NCI-H82 (cell line): ENCODE measurements around the gene SLC2A10.
A peak's percentile ranks its signal among the peaks of the same experiment; 100 is the strongest.

Experiments
- DNase-seq: peaks from one replicate; lab custom pipeline; 2025; lab: John Stamatoyannopoulos, UW

SLC2A10 gene

DNA sequence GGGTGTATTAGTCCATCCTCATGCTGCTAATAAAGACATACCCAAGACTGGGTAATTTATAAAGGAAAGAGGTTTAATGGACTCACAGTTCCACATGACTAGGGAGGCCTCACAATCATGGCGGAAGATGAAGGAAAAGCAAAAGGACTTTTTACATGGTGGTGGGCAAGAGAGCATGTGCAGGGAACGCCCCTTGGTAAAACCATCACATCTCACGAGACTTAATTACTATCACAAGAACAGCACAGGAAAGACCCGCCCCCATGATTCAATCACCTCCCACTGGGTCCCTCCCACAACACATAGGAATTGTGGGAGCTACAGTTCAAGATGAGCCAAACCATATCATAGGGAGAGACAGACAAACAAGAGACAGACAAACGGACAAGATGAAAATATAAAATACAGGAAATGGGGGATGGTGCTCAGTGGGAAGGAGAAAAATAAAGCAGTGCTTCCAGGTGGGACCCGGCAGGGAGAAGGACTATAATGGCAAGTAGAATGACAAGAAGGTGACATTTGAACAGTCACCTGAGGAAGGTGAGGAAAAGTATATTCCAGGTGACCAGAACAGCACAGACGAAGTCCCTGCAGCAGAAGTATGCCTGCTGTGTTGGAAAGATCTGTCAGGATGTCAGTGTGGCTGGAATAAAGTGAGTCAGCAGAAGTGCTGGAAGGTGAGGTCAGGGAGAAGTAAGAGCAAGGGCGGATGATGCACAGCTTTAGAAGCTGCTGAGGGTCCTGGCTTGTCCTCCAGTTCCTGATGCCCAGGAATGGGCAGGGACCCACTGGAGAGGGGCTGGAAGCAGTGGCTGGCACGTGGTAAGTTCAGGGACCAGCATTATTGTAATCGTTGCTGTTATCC lies 61.1 kb downstream of the SLC2A10 start:
- DNase-seq: no peak

DNA sequence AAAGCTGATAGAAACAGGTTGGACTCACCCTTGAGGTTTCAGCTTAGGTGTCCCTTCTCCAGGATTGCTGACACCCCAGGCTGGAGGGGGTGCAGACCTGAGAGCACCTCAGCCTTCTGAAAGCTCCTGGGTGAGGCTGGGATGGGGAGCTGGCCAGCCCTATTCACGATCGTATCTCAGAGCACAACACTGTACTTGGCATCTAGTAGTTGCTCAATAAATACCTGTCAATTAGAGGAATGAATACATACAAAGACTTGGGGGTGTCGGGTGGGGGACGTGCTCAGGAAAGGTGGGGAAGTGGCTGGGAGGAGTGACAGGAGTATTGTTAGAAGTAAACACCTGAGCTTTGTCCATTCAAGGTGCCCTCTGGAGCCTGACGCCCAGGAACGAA lies 61.7 kb downstream of the SLC2A10 start:
- DNase-seq: no peak

DNA sequence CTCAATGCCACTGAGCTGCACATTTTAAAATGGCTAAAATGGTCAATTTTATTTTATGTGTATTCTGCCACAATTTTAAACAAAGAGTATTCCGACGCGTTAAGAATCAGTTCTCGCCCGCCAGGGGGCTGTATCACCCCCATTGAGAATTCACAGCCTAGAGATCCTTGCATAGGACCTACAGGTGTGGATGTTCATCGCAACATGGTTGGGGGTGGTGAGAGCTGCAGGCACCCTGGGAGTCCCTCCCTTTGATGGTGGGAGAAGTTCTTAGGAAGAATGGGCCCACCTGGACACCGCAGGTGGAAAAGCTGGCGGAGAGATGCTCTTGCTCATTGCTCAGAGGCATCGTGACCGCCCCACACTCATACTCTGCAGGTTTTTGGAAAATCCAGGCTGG lies 63.5 kb downstream of the SLC2A10 start:
- DNase-seq: peak; percentile 43

GRCh38 chr20:46773680-46774079 lies 64.2 kb downstream of the SLC2A10 start:
- DNase-seq: no peak

- peak; percentile 39 for DNase-seq
Measured at GRCh38 chr20:46774236-46774635, 64.8 kb downstream of the SLC2A10 start.

- DNase-seq: peak; percentile 22
Measured at GRCh38 chr20:46774943-46775560, 65.6 kb downstream of the SLC2A10 start.

- no peak for DNase-seq
Measured at GRCh38 chr20:46775806-46776205, 66.4 kb downstream of the SLC2A10 start.

GRCh38 chr20:46777331-46777730 lies 67.9 kb downstream of the SLC2A10 start:
- DNase-seq: no peak

- DNase-seq: no peak
Measured at GRCh38 chr20:46779831-46780230, 70.4 kb downstream of the SLC2A10 start.

DNA sequence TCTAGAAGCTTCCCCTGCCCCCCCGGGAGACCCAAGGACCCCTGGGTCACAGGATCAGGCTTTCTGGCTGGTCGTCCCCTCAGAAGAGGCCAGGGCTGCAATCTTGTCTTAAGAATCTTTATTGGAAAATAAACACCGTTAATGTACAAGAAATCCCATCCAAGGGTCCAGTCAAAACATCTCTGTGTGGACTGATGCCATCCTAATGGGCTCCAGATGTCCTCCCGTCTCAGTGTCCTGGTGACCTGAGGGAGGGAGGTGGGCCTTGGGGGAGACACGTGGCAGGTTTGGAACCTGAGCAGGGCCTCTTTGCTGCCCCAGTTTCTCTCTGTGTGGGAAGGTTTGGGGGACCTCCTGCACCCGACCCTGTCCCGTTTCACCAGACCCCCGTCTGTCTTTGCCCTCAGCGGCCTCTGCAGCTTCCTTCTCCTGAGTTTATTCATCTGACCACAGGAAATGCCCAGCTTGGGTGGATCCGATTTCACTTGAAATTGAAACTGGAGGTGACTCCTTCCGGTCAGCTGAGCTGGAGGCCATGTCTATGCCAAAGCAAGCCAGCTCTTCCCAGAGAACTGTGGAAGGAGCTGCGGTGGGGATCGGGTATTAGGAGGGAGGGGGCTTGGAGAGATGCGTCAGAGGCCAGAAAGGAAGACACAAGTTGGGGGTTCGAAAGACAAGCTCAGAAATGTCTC lies 75.1 kb downstream of the SLC2A10 start:
- DNase-seq: no peak
